GM23338 (cell line): ENCODE data around the gene UQCC2.

Experiments
- CTCF ChIP-seq, 2 experiments: fragments of 200-600 bp in 1 of 2; sonication (generic) in 1 of 2; conservative IDR thresholded peaks; 2 replicates each; pipeline versions ENCODE4 v1.5.1 to v1.6.1; 2016 to 2017; ENCODE audit warnings: antibody characterized with exemption in 2 of 2, low read depth in 2 of 2, mild to moderate bottlenecking in 2 of 2, moderate library complexity in 1 of 2
- ETS1 ChIP-seq: IDR thresholded peaks from 2 replicates; pipeline ENCODE4 v1.6.1; 2016; ENCODE audit warnings: antibody characterized with exemption
- JUNB ChIP-seq: IDR thresholded peaks from one replicate; pipeline ENCODE4 v1.6.1; 2016; ENCODE audit warnings: antibody characterized with exemption; ENCODE audit not compliant: unreplicated experiment
- REST ChIP-seq: IDR thresholded peaks from one replicate; pipeline ENCODE4 v1.6.1; 2018; ENCODE audit warnings: antibody characterized with exemption; ENCODE audit not compliant: unreplicated experiment

- no peak for TF ChIP-seq REST
- TF ChIP-seq CTCF (conservative IDR thresholded peaks at IDR 0.05; ENCODE audit: low read depth in 2 of 2), result no peak
- TF ChIP-seq ETS1, result no peak
- no peak for TF ChIP-seq JUNB
These were observed 12.0 kb upstream of the UQCC2 start for GRCh38 chr6:33723371-33724085.
